HepG2 (cell line): ENCODE results near the gene EHD1. TPM values are rescaled to one million over a fixed set of nuclear protein-coding genes. Genes with fewer than 3 reads are reported as not detected.
A peak's percentile ranks its signal among the peaks of the same experiment; 100 is the strongest.

Source experiments
- FOXA3 ChIP-seq: IDR thresholded peaks from 2 replicates; pipeline ENCODE4 v1.6.1; 2016; ENCODE audit warnings: missing genetic modification reagents, missing compliant biosample characterization
- SAFB2 ChIP-seq: sonication (generic); formaldehyde crosslinking; IDR thresholded peaks from 2 replicates; pipeline ENCODE4 v1.5.1; 2020; ENCODE audit warnings: missing genetic modification reagents, low read depth, mild to moderate bottlenecking, borderline replicate concordance
- SALL1 ChIP-seq: sonication (generic); formaldehyde crosslinking; IDR thresholded peaks from 2 replicates; pipeline ENCODE4 v1.8.0; 2022; ENCODE audit warnings: mild to moderate bottlenecking, missing genetic modification reagents
- SMARCC2 ChIP-seq: fragments of 450-650 bp; IDR thresholded peaks from 2 replicates; pipeline ENCODE4 v1.6.1; 2017; ENCODE audit warnings: antibody characterized with exemption, mild to moderate bottlenecking
- THAP11 ChIP-seq: IDR thresholded peaks from 2 replicates; pipeline ENCODE4 v1.6.1; 2016; ENCODE audit warnings: missing biosample characterization, missing genetic modification reagents
- ZBTB33 ChIP-seq: sonication (generic); formaldehyde crosslinking; IDR thresholded peaks from 2 replicates; pipeline ENCODE4 v1.4.0; 2020; ENCODE audit warnings: missing genetic modification reagents
- ZFX ChIP-seq: sonication (generic); formaldehyde crosslinking; IDR thresholded peaks from 2 replicates; pipeline ENCODE4 v1.4.0; 2020; ENCODE audit warnings: mild to moderate bottlenecking, low read depth, missing genetic modification reagents, moderate library complexity
- ZNF260 ChIP-seq: sonication (generic); formaldehyde crosslinking; IDR thresholded peaks from 2 replicates; pipeline ENCODE4 v1.4.0; 2020; ENCODE audit warnings: missing genetic modification reagents, low read depth, mild to moderate bottlenecking, borderline replicate concordance
- ZNF282 ChIP-seq: fragments of 450-650 bp; IDR thresholded peaks from 2 replicates; pipeline ENCODE4 v1.6.1; 2018; ENCODE audit not compliant: partially characterized antibody
- ZNF350 ChIP-seq: sonication (generic); formaldehyde crosslinking; IDR thresholded peaks from 2 replicates; pipeline ENCODE4 v1.4.0; 2020; ENCODE audit warnings: mild to moderate bottlenecking, low read depth, missing genetic modification reagents, borderline replicate concordance
- ZSCAN20 ChIP-seq: sonication (generic); formaldehyde crosslinking; IDR thresholded peaks from 2 replicates; pipeline ENCODE4 v1.4.0; 2020; ENCODE audit warnings: missing genetic modification reagents, mild to moderate bottlenecking, borderline replicate concordance
- polyA plus RNA-seq, 8 experiments: library from polyadenylated mRNA; depleted of rRNA in 3 of 8; stranded (reverse) in 7 of 8; unstranded in 1 of 8; fragments of >200 nt; fragmentation: Illumina TruSeq in 4 of 8; extraction: Trizol in 4 of 8; gene quantifications; 2 replicates each; pipeline versions ENCODE4 v1.2.1 to v1.2.3, GENCODE V29; 2011 to 2016; ENCODE audit warnings: low read depth in 4 of 8, missing spikeins in 1 of 8, mixed read lengths in 1 of 8; ENCODE audit not compliant: insufficient read depth in 1 of 8
- total RNA-seq, 5 experiments: library from RNA; depleted of rRNA; stranded (reverse); fragments of >200 nt; fragmentation: Illumina TruSeq; extraction: Trizol; gene quantifications; 2 replicates each; pipeline ENCODE4 v1.2.3, GENCODE V29; 2016; ENCODE audit warnings: low read depth in 1 of 5
- TF ChIP-seq, protein P1 (sequence below), 2 experiments: sonication (generic) in 1 of 2; formaldehyde crosslinking in 1 of 2; IDR thresholded peaks; 2 replicates each; pipeline versions ENCODE4 v1.6.1 to v1.9.0; 2014 to 2022; ENCODE audit warnings: antibody characterized with exemption in 1 of 2, borderline replicate concordance in 1 of 2, inconsistent platforms in 1 of 2, low read depth in 1 of 2, missing genetic modification reagents in 1 of 2
- TF ChIP-seq, protein P2 (sequence below): sonication (generic); formaldehyde crosslinking; IDR thresholded peaks from 2 replicates; pipeline ENCODE4 v1.4.0; 2020; ENCODE audit warnings: mild to moderate bottlenecking, missing genetic modification reagents
- TF ChIP-seq, protein P3 (sequence below): conservative IDR thresholded peaks from 2 replicates; pipeline ENCODE4 v1.6.1; 2018; ENCODE audit warnings: missing genetic modification reagents

EHD1 gene
- total and polyA plus RNA-seq, 2 of the 13 experiments (the other 11 are each of a cell fraction or from before 2014, with no cell fraction given) = 23.6 to 26.6 TPM

GRCh38 chr11:64923944-64924909 is 45.8 kb upstream of the EHD1 start, which contains the start of gene PPP2R5B (continued):
- TF ChIP-seq, protein P1, sequence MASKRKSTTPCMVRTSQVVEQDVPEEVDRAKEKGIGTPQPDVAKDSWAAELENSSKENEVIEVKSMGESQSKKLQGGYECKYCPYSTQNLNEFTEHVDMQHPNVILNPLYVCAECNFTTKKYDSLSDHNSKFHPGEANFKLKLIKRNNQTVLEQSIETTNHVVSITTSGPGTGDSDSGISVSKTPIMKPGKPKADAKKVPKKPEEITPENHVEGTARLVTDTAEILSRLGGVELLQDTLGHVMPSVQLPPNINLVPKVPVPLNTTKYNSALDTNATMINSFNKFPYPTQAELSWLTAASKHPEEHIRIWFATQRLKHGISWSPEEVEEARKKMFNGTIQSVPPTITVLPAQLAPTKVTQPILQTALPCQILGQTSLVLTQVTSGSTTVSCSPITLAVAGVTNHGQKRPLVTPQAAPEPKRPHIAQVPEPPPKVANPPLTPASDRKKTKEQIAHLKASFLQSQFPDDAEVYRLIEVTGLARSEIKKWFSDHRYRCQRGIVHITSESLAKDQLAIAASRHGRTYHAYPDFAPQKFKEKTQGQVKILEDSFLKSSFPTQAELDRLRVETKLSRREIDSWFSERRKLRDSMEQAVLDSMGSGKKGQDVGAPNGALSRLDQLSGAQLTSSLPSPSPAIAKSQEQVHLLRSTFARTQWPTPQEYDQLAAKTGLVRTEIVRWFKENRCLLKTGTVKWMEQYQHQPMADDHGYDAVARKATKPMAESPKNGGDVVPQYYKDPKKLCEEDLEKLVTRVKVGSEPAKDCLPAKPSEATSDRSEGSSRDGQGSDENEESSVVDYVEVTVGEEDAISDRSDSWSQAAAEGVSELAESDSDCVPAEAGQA (IDR thresholded peaks at IDR 0.05; ENCODE audit: low read depth) = peak; percentile 37; the same call in 1 of the 2 replicates
- TF ChIP-seq, protein P1 (CRISPR knock-in tag; IDR thresholded peaks at IDR 0.05; ENCODE audit: borderline replicate concordance) = no peak
- no peak for TF ChIP-seq ZNF282
- peak; percentile 97 for TF ChIP-seq THAP11 (CRISPR knock-in tag)
- no peak for TF ChIP-seq ZNF260 (CRISPR knock-in tag)
- peak; percentile 81 for TF ChIP-seq ZFX
- TF ChIP-seq SAFB2 (CRISPR knock-in tag) = peak; percentile 85
- TF ChIP-seq, protein P2, sequence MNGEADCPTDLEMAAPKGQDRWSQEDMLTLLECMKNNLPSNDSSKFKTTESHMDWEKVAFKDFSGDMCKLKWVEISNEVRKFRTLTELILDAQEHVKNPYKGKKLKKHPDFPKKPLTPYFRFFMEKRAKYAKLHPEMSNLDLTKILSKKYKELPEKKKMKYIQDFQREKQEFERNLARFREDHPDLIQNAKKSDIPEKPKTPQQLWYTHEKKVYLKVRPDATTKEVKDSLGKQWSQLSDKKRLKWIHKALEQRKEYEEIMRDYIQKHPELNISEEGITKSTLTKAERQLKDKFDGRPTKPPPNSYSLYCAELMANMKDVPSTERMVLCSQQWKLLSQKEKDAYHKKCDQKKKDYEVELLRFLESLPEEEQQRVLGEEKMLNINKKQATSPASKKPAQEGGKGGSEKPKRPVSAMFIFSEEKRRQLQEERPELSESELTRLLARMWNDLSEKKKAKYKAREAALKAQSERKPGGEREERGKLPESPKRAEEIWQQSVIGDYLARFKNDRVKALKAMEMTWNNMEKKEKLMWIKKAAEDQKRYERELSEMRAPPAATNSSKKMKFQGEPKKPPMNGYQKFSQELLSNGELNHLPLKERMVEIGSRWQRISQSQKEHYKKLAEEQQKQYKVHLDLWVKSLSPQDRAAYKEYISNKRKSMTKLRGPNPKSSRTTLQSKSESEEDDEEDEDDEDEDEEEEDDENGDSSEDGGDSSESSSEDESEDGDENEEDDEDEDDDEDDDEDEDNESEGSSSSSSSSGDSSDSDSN (CRISPR knock-in tag) = peak; percentile 74
- no peak for TF ChIP-seq ZSCAN20 (CRISPR knock-in tag)
- TF ChIP-seq ZBTB33 (CRISPR knock-in tag) = no peak
- TF ChIP-seq FOXA3 (CRISPR knock-in tag) = peak; percentile 48
- peak; percentile 24; the same call in 1 of the 2 replicates for TF ChIP-seq SALL1 (CRISPR knock-in tag)
- peak; percentile 81 for TF ChIP-seq ZNF350
- TF ChIP-seq, protein P3, sequence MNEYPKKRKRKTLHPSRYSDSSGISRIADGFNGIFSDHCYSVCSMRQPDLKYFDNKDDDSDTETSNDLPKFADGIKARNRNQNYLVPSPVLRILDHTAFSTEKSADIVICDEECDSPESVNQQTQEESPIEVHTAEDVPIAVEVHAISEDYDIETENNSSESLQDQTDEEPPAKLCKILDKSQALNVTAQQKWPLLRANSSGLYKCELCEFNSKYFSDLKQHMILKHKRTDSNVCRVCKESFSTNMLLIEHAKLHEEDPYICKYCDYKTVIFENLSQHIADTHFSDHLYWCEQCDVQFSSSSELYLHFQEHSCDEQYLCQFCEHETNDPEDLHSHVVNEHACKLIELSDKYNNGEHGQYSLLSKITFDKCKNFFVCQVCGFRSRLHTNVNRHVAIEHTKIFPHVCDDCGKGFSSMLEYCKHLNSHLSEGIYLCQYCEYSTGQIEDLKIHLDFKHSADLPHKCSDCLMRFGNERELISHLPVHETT (CRISPR knock-in tag) = no peak; the same call in 1 of the 2 replicates
- no peak for TF ChIP-seq SMARCC2
